ENCODE measurements around the gene NUAK1.

Gene NUAK1

GRCh38 chr12:106138633-106139421 is at the start of gene NUAK1:
NUAK1 (minus strand) TSS chr12:106138954; CDS start chr12:106138653, 301 bp downstream.
- DNase-seq = no peak

GRCh38 chr12:106188256-106188655 is 49.5 kb upstream of the NUAK1 start:
- DNase-seq = no peak

DNA sequence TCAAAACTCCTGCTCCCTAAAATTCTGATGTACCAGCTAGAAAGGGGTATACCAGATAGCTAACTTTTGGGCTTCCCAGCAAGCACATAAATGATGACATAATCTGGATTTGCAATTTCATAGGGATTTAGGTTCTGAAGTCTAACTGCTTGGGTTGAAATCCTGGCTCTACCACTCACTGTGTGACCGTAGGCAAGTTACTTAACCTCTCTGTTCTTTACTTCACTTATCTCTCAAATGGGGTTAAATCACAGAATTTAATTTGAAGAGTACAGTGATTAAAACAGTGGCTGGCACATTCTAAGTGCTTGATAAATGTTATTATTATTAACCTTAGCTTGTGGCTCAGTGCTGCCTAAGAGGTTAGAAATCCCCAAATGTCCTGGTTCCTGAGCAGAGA is 49.1 kb upstream of the NUAK1 start:
- no peak for DNase-seq

DNA sequence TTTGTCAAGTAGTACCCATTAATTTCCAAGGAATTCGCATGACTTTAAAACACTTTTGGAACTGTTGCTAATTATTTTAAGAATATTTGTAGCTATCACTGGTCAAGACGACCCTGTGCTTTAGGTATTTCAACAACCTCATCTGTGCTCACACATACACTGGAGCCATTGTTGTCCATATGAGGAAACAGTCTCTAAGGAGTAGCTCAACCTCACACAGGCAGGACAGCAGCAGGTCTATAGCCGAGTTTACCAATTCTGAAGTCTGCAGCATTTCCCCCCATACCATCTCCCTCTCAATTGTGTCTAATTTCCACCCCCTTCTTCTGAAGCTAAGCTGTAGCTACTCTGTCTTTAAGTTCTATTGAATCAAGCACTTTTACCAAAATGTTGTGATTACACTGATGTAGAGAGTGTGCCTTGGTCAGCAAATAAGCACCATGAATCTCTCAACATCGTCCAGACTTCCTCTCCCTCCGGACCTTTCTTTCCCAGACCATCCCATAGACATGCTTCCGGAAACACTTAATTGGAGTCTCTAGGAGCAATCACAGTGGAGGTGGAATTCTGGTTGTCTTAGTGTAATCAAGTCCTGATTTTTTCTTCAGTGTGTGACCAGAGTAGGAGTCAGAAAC is 48.5 kb upstream of the NUAK1 start:
- DNase-seq = no peak

- DNase-seq = no peak
Measured at GRCh38 chr12:106183735-106184134, 45.0 kb upstream of the NUAK1 start.

DNA sequence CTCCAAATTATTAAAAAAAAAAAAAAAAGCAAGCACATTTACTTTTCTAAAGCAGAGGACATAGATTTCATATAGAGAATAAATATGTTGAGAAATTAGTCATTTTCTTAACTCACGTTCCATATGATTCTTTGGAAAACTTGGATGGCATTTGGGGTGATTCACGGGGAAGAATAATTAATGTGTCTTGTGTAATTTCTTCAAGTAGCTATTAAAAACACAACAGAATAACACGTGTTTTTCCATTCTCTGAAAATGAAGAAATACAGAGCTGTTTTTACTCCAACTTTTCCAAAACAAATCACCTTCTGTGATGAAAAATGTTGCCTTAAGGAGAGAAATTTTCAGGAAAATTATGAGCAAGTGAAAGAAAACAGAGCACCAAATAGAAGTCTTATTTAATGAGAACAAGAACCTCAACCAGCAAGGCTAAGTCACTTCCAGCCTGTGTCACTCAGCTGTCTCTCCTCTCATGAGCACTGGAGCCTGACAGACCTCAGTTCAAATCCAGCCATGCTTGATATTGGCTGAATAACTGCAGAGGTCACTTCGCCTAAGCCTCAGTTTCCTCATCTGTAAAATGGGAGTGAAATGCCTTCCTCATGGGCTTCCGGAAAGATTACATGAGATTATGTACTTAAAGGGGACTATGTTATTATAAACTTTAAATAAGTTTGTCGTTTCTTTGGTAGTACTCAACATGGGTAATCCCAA is 42.8 kb upstream of the NUAK1 start:
- DNase-seq = no peak

DNA sequence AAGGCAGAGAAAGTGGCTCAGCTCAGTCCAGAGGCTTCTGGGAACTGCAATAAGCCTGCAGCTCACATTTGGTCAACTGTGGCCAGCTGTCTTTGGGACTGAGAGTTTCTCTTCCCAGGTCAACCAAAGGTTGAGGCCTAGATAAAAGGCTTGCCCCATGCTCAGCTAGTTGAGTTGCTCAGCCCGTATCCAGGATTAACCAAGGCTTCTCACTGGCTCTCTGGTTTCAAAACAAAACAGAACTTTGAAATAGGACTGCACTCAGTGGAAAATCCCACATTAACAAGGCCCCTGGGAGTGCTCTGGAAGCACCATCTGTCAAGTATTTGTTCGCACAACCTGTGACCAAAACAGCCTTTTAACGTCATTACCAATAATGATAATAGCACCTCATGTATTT is 40.3 kb upstream of the NUAK1 start:
- DNase-seq = no peak

GRCh38 chr12:106178562-106178961 is 39.8 kb upstream of the NUAK1 start:
- DNase-seq = no peak

DNA sequence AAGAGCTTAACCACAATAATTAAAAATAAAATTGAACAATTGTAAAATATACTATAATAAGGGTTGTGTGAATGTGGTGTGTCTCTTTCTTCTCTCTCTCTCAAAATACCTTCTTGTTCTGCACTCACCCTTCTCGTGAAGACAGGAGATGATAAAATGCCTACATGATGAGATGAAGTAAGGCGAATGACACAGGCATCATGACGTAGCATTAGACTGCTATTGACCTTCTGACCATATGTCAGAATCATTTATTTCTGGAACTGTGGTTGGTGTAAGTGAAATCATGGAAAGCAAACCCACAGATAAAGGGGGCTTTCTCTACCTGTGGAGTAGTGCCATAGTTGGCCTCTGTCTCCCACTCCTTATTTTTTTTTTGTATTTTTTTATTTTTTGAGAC is 37.8 kb upstream of the NUAK1 start:
- DNase-seq = no peak

DNA sequence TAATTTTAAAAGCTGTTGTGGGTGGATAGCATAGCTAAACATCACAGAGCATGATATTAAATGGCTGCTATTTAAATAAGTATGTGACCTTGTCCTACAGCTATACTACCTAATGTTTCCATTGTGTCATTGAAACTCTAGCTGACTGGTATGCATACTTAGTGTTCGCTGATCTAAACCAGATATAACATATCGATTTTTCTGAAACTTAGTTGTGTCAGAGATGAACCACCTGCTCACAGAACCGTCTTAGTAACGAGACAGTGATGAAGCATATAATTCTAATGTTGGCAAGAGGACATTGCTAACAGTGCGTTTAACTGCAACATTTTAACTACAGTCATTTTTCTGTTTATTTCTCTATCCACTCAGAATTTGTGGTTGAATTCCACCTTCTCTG is 36.1 kb upstream of the NUAK1 start:
- no peak for DNase-seq

DNA sequence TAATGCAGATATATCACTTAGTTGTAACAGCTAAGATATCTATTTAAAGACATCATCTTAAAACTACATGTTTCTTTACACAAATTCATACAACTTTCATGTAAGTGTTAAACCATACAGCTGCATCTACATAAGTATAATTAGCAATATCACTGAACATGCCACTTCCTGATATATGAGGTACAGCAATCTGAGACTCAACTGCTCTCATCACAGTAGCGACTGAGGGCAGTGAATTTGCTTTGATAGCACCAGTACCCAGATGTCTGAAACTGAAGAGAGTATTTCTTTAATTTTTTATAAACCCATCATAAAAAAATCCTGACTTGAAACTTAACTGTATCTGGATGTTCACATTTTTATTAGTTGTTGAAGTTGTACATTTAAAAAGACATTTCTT is 34.7 kb upstream of the NUAK1 start:
- no peak for DNase-seq

DNA sequence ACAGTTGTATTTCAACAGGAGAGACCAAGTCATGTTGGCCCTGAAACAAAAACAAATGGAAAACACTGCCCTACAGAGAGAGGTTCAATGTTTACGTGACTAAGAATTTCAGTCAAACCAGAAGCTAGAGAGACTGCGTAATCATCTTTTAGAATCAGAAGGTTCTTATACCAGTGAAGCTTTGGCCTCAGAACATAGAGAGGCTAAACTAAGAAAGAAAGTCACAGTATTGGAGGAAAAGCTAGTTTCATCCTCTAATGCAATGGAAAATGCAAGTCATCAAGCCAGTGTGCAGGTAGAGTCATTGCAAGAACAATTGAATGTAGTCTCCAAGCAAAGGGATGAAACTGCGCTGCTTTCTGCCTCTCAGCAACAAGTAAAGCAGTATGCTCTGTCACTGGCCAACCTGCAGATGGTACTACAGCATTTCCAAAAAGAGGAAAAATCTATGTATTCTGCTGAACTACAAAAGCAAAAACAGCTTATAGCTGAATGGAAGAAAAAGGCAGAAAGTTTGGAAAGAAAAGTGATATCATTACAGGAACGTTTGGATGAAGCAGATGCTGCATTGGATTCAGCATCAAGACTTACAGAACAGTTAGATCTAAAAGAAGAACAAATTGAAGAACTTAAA is 32.5 kb upstream of the NUAK1 start:
- DNase-seq = no peak

GRCh38 chr12:106170285-106170684 is 31.5 kb upstream of the NUAK1 start:
- DNase-seq = no peak

- DNase-seq = no peak
Measured at GRCh38 chr12:106163712-106164111, 25.0 kb upstream of the NUAK1 start.

DNA sequence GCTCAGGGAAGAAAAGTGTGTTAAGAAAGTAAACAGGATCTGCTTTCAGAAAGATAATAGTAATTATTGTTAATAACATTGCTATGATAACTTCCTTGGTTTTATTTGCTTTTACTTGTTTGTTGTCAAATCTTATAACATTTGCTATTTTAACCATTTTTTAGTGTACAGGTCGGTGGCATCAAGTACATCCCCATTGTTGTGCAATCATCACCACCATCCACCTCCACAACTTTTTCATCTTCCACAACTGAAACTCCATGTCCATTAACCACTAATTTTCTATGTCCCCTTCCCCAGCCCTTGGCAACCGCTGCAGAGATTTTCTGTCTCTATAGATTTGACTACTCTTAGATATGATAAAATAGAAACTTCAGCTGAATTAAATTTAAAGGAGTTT is 22.7 kb upstream of the NUAK1 start:
- no peak for DNase-seq

DNA sequence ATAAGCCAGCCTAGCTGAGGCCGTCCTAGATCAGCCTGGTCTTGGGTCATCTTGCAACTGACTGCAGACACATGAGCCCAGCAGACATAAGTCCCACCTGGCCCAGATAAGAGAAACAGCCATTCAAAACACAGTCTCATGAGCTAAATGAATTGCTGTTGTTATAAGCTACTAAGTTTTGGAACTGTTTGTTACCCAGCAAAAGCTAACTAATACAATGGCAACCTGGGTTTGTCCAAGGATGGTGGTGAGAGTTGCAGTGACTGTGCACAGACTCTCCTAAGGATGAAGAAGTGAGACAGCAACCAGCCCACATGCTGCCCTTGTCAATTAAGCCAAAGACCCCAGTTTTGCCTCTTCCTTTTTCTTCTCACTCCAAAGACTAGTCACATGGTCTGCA is 22.2 kb upstream of the NUAK1 start:
- no peak for DNase-seq

GRCh38 chr12:106157802-106158201 is 19.0 kb upstream of the NUAK1 start:
- DNase-seq = no peak

GRCh38 chr12:106154751-106155273 is 16.1 kb upstream of the NUAK1 start:
- no peak for DNase-seq

GRCh38 chr12:106152334-106152733 is 13.6 kb upstream of the NUAK1 start:
- DNase-seq = no peak

DNA sequence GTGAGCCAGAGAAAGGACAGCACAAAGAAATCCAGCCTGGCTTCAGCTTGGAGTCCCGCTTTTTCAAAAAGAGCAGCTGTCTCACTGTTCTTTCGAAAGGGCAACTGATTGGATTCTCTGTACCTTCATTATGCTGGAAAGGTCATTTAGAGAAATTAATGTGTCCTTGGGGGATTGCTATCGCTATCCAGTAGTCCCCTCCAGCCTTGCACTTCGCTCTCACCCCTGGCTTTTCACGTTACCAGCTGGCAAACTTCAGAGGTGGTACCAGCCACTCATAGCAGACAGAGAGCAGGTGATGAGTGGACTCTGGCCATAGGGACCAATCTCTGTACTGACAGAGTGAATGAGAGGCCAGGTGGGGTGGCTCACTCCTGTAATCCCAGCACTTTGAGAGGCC is 11.8 kb upstream of the NUAK1 start:
- DNase-seq = no peak

DNA sequence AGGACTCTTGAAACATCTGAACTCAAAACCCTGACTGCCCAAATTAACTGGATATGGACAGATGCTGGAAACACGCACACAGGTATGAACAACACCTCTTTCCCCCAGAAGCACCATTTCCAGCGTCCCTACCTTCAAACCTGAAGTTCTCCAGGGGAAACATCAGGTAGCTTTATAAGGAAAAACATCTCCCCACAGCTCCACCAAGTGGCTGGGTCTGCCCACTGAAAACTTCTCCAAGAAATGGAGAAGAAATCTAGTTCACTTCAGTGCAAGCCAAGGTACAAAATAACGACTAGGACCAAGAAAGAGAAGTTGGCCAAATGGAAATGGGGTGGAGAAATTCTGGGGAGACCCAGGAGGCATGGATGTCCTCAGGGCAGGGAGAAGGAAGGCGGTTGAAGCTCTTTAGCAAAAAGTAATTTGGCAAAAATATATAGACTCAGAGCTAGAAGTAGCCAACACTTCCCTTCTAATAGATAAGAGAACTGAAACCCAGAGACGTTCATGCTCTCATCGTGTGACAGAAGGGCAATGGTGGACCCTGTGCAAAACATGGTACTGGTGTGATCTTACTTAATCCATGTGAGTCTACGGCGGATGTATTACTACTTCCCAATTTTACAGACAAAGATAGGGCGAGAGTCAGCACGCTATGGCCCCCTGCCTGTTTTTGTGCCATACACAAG is 10.5 kb upstream of the NUAK1 start:
- DNase-seq = no peak

- DNase-seq = no peak
Measured at GRCh38 chr12:106147956-106148355, 9.2 kb upstream of the NUAK1 start.

- no peak for DNase-seq
Measured at GRCh38 chr12:106146987-106147386, 8.2 kb upstream of the NUAK1 start.
